SK-N-SH (cell line): ENCODE results near the gene ARL17B. TPM values are rescaled to one million over a fixed set of nuclear protein-coding genes. Genes with fewer than 3 reads are reported as not detected.
A peak's percentile ranks its signal among the peaks of the same experiment; 100 is the strongest.
"Not testable (repeated sequence)": the region's sequence is repeated elsewhere in the genome, so short reads cannot be mapped to it uniquely, and the experiment has no call there.

Experiments used
- CTCF ChIA-PET: fragments of 300-600, 350-600 bp; formaldehyde crosslinking; extraction: SDS; loops from one replicate; lab custom pipeline; 2021; lab: Yijun Ruan, JAX
- POLR2A ChIA-PET: fragments of 350-600 bp; sonication (Branson Sonifier 250); formaldehyde crosslinking; extraction: SDS; loops from one replicate; lab custom pipeline; 2020; ENCODE audit warnings: antibody characterized with exemption, inconsistent platforms; lab: Yijun Ruan, JAX
- DNase-seq: peaks from one replicate; pipeline ENCODE4 v3.0.0; 2012
- H2AFZ ChIP-seq: fragments of 200-600 bp; sonication (generic); 2 replicates; pipeline ENCODE4 v1.8.1; 2016; ENCODE audit warnings: antibody characterized with exemption, mild to moderate bottlenecking, low read depth
- H3F3A ChIP-seq: fragments of 200-600 bp; sonication (generic); replicated peaks from 2 replicates; pipeline ENCODE3; 2016; ENCODE audit warnings: antibody characterized with exemption, mild to moderate bottlenecking; ENCODE audit not compliant: insufficient read depth
- H3K27ac ChIP-seq, 2 experiments: fragments of 200-500 bp in 1 of 2; fragments of 200-600 bp in 1 of 2; sonication (Bioruptor generic) in 1 of 2; sonication (generic), shearing (Covaris generic) in 1 of 2; 2 replicates each; pipeline versions ENCODE4 v1.5.1 to v1.6.1; 2014 to 2016; ENCODE audit warnings: low read depth in 2 of 2, inconsistent platforms in 1 of 2, low read length in 1 of 2, mild to moderate bottlenecking in 1 of 2, mixed read lengths in 1 of 2
- H3K27me3 ChIP-seq: fragments of 200-600 bp; sonication (generic), shearing (Covaris generic); 2 replicates; pipeline ENCODE4 v1.6.1; 2016; ENCODE audit warnings: mixed run types; ENCODE audit not compliant: insufficient read depth
- H3K36me3 ChIP-seq, 2 experiments: fragments of 200-500 bp in 1 of 2; fragments of 200-600 bp in 1 of 2; sonication (Bioruptor generic) in 1 of 2; sonication (generic) in 1 of 2; replicated peaks in 1 of 2; 2 replicates each; pipeline versions ENCODE3 to v1.5.1; 2014 to 2016; ENCODE audit warnings: low read length in 1 of 2, mild to moderate bottlenecking in 1 of 2; ENCODE audit not compliant: insufficient read depth in 2 of 2, control insufficient read depth in 1 of 2
- H3K4me1 ChIP-seq, 2 experiments: fragments of 200-500 bp in 1 of 2; fragments of 200-600 bp in 1 of 2; sonication (Bioruptor generic) in 1 of 2; sonication (generic), shearing (Covaris generic) in 1 of 2; 2 replicates each; pipeline versions ENCODE4 v1.5.1 to v1.6.1; 2014 to 2016; ENCODE audit warnings: low read depth in 1 of 2, low read length in 1 of 2, mixed run types in 1 of 2; ENCODE audit not compliant: insufficient read depth in 2 of 2, control insufficient read depth in 1 of 2
- H3K4me2 ChIP-seq: fragments of 200-600 bp; sonication (generic), shearing (Covaris generic); 2 replicates; pipeline ENCODE4 v1.6.1; 2017; ENCODE audit warnings: mixed run types
- H3K4me3 ChIP-seq, 2 experiments: fragments of 200-500 bp in 1 of 2; fragments of 200-600 bp in 1 of 2; sonication (Bioruptor generic) in 1 of 2; sonication (generic), shearing (Covaris generic) in 1 of 2; 2 replicates each; pipeline versions ENCODE4 v1.5.1 to v1.8.1; 2014 to 2016; ENCODE audit warnings: low read depth in 2 of 2, inconsistent platforms in 1 of 2, low read length in 1 of 2, mild to moderate bottlenecking in 1 of 2, mixed read lengths in 1 of 2, moderate library complexity in 1 of 2
- H3K79me2 ChIP-seq: fragments of 200-600 bp; sonication (generic); 2 replicates; pipeline ENCODE4 v1.8.1; 2017; ENCODE audit warnings: mild to moderate bottlenecking; ENCODE audit not compliant: insufficient read depth
- H3K9ac ChIP-seq: fragments of 200-600 bp; sonication (generic); 2 replicates; pipeline ENCODE4 v1.6.1; 2017; ENCODE audit warnings: mixed run types
- H3K9me2 ChIP-seq: fragments of 200-600 bp; sonication (generic); 2 replicates; pipeline ENCODE4 v1.6.1; 2017; ENCODE audit warnings: mixed run types
- H3K9me3 ChIP-seq: fragments of 200-600 bp; sonication (generic); 2 replicates; pipeline ENCODE4 v1.6.1; 2017; ENCODE audit warnings: mixed run types, mild to moderate bottlenecking, moderate library complexity
- H4K20me1 ChIP-seq: fragments of 200-600 bp; sonication (generic); 2 replicates; pipeline ENCODE4 v1.6.1; 2017; ENCODE audit warnings: mild to moderate bottlenecking, mixed run types; ENCODE audit not compliant: insufficient read depth
- EP300 ChIP-seq, 2 experiments: IDR thresholded peaks; 2 replicates each; pipeline versions ENCODE4 v1.4.0 to v1.6.1; 2012; ENCODE audit warnings: borderline replicate concordance in 1 of 2, low read depth in 1 of 2, low read length in 1 of 2
- FOSL2 ChIP-seq: IDR thresholded peaks from 2 replicates; pipeline ENCODE4 v1.4.0; 2012; ENCODE audit warnings: low read depth, mild to moderate bottlenecking, moderate library complexity, borderline replicate concordance
- FOXJ3 ChIP-seq: sonication (generic); formaldehyde crosslinking; IDR thresholded peaks from 2 replicates; pipeline ENCODE4 v1.5.1; 2020; ENCODE audit warnings: mild to moderate bottlenecking, missing genetic modification reagents
- GATA2 ChIP-seq: sonication (generic); formaldehyde crosslinking; IDR thresholded peaks from 2 replicates; pipeline ENCODE4 v1.5.0; 2020; ENCODE audit warnings: mild to moderate bottlenecking, missing genetic modification reagents
- JUND ChIP-seq: IDR thresholded peaks from 2 replicates; pipeline ENCODE4 v1.4.0; 2012
- NFIC ChIP-seq: IDR thresholded peaks from 2 replicates; pipeline ENCODE4 v1.4.0; 2012; ENCODE audit warnings: borderline replicate concordance
- POLR2AphosphoS5 ChIP-seq: IDR thresholded peaks from 2 replicates; pipeline ENCODE4 v1.6.1; 2012; ENCODE audit warnings: low read depth, low read length
- TAF1 ChIP-seq: IDR thresholded peaks from 2 replicates; pipeline ENCODE4 v1.6.1; 2012; ENCODE audit warnings: low read depth, mild to moderate bottlenecking, low read length, moderate library complexity, borderline replicate concordance
- TCF12 ChIP-seq: IDR thresholded peaks from 2 replicates; pipeline ENCODE4 v1.4.0; 2012
- TEAD4 ChIP-seq: IDR thresholded peaks from 2 replicates; pipeline ENCODE4 v1.4.0; 2012; ENCODE audit warnings: mild to moderate bottlenecking, borderline replicate concordance; ENCODE audit not compliant: insufficient read depth
- USF1 ChIP-seq: IDR thresholded peaks from 2 replicates; pipeline ENCODE4 v1.4.0; 2012; ENCODE audit warnings: low read depth, borderline replicate concordance
- WGBS: methylation state at CpG from one replicate; pipeline ENCODE4 v1.1.6; 2017; ENCODE audit warnings: low lambda C conversion rate; 5-methylcytosine and 5-hydroxymethylcytosine counted together
- polyA plus RNA-seq, 3 experiments: library from polyadenylated mRNA; depleted of rRNA; stranded (reverse); fragments of >200 nt; gene quantifications; 2 replicates each; pipeline ENCODE4 v1.2.3, GENCODE V29; 2012
- TF ChIP-seq, protein P1 (sequence below): IDR thresholded peaks from 2 replicates; pipeline ENCODE4; 2012

The ARL17B gene
- polyA plus RNA-seq, 1 of the 3 experiments (the other 2 are of a cell fraction), result 2.9 TPM

- no peak for TF ChIP-seq USF1
- TF ChIP-seq GATA2 (CRISPR knock-in tag), result no peak
- no peak for TF ChIP-seq NFIC
- TF ChIP-seq FOXJ3 (CRISPR knock-in tag), result no peak
- TF ChIP-seq, all 33 proteins: peak for 7
Measured at GRCh38 chr17:46266656-46267544, 94.7 kb downstream of the ARL17B start (continued).

- not testable (repeated sequence) for H3K9me3 ChIP-seq, H3K27me3 ChIP-seq, H3K36me3 ChIP-seq, H4K20me1 ChIP-seq, H3K4me1 ChIP-seq, H3K9me2 ChIP-seq, H3K79me2 ChIP-seq
- DNase-seq, result peak; percentile 47
- H3K4me3 ChIP-seq, result peak overlapping the region; percentile 31 to 53
- POLR2A ChIA-PET, result interaction anchor here (0.8 to 2.0 kb wide), 2 partner anchors 73 to 121 kb away, joined by 3 to 8 read pairs; partner anchors contain the start of gene KANSL1
- peak overlapping the region; percentile 60; the same call in 1 of the 2 replicates for H3K9ac ChIP-seq
- 71% methylated on average over 21 of the region's 21 CpGs for WGBS
- H3K4me2 ChIP-seq, result peak overlapping the region; percentile 66; the same call in 1 of the 2 replicates
- H3F3A ChIP-seq, result peaks cover 37% of the 10 kb centered on the region
- H2AFZ ChIP-seq, result peak overlapping the region; percentile 88
- CTCF ChIA-PET, result interaction anchor here (0.6 to 5.0 kb wide), 7 partner anchors 12 to 688 kb away, joined by 3 to 21 read pairs (median 5); partner anchors contain the start of gene KANSL1
- H3K27ac ChIP-seq, result peak overlapping the region; percentile 73 to 75
Measured at GRCh38 chr17:46266063-46266655, 95.4 kb downstream of the ARL17B start.

DNA sequence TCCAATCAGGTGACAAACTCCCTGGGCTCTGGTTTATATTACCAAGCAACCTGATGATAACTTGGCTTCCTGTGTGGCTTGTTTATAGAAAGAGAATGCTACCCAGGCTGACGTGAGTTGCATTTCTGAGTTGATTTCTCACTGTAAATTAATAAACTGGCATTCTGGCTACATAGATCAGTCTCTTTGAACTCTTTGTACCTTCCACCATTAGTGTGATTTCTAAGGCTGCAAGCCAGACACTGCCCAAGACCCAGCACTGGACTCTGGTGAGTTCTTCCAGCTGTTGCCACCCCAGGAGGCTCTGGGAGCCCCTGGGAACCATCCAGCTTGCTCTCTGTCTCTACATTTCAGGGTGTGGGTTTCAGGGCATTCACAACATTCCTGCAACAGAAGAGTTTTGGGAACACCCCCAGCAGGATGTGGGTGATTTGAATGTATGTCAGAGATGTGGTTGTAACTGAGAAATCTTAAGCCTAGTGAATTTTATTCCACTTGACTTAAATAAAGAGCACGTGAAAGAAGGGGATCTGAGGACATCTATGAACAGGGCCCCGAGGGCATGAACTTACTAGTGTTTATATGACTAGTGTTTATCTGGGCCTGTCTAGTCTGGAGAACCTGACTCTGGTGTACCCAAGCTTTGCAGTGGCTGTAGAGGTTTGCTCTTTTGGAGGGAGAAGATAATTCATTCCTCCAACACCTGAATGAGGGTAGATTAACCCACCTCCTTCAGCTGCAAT, 96.9 kb downstream of the ARL17B start:
- CTCF ChIA-PET, result interaction anchor here (0.7 to 1.5 kb wide), 2 partner anchors 22 to 52 kb away, joined by 3 read pairs; no protein-coding TSS in a partner anchor
- POLR2A ChIA-PET, result no interaction called here
- DNase-seq, result peak; percentile 28
- Histone ChIP-seq H3K4me3 (no peak overlapping the region), H3K27ac (peak overlapping the region; percentile 45 to 79; a peak in 3 of 4 replicates), H3K4me1 (peaks cover 5 to 6% of the 10 kb centered on the region in 2 experiments; a peak in 2 of 4 replicates), H3F3A (peaks cover 37% of the 10 kb centered on the region), H3K9me3 (no peaks in the 10 kb centered on the region), H3K9me2 (no peaks in the 10 kb centered on the region), H2AFZ (0 out of 2 replicates have a peak overlapping the region, but pooled peaks have one; percentile 21), H3K9ac (peak overlapping the region; percentile 19; the same call in 1 of the 2 replicates), H4K20me1 (no peaks in the 10 kb centered on the region), H3K36me3 (no peaks in the 10 kb centered on the region), H3K4me2 (peak overlapping the region; percentile 25; the same call in 1 of the 2 replicates), H3K27me3 (no peaks in the 10 kb centered on the region), H3K79me2 (peaks cover 8% of the 10 kb centered on the region; the same call in 1 of the 2 replicates)
- WGBS, result 30% methylated on average over 3 of the region's 3 CpGs
- TF ChIP-seq POLR2AphosphoS5 (peak; percentile 56; the same call in 1 of the 2 replicates), TAF1 (no peak), EP300 (IDR thresholded peaks at IDR 0.05; ENCODE audit: borderline replicate concordance in 1 of 2, low read depth in 1 of 2, low read length in 1 of 2) (peak in 1 of 2 experiments; percentile 15; a peak in 1 of 4 replicates), GATA2 (CRISPR knock-in tag) (no peak), TCF12 (peak; percentile 91), JUND (peak; percentile 50), FOSL2 (no peak), TEAD4 (peak; percentile 57; the same call in 1 of the 2 replicates)
- TF ChIP-seq, protein P1, sequence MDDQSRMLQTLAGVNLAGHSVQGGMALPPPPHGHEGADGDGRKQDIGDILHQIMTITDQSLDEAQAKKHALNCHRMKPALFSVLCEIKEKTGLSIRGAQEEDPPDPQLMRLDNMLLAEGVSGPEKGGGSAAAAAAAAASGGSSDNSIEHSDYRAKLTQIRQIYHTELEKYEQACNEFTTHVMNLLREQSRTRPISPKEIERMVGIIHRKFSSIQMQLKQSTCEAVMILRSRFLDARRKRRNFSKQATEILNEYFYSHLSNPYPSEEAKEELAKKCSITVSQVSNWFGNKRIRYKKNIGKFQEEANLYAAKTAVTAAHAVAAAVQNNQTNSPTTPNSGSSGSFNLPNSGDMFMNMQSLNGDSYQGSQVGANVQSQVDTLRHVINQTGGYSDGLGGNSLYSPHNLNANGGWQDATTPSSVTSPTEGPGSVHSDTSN, result peak; percentile 79
